HepG2 (cell line): ENCODE data around the gene KBTBD2. TPM values are rescaled to one million over a fixed set of nuclear protein-coding genes. Genes with fewer than 3 reads are reported as not detected.

Experiments
- CTCF ChIP-seq: sonication (generic); formaldehyde crosslinking; IDR thresholded peaks from 2 replicates; pipeline ENCODE4 v1.5.0; 2020; ENCODE audit warnings: mild to moderate bottlenecking, missing genetic modification reagents, moderate library complexity
- ETV5 ChIP-seq: IDR thresholded peaks from 2 replicates; pipeline ENCODE4 v1.6.1; 2018; ENCODE audit warnings: missing biosample characterization, missing genetic modification reagents, inconsistent platforms, borderline replicate concordance
- HNRNPLL ChIP-seq: fragments of 200-400 bp; formaldehyde crosslinking; IDR thresholded peaks from 2 replicates; pipeline ENCODE4 v1.6.1; 2017; ENCODE audit warnings: mild to moderate bottlenecking, low read depth, low read length; ENCODE audit not compliant: poor library complexity, severe bottlenecking
- KLF6 ChIP-seq: IDR thresholded peaks from 2 replicates; pipeline ENCODE4 v1.8.0; 2016; ENCODE audit warnings: missing biosample characterization, missing genetic modification reagents
- KLF9 ChIP-seq: IDR thresholded peaks from 2 replicates; pipeline ENCODE4 v1.6.1; 2016; ENCODE audit warnings: low read depth
- LCORL ChIP-seq, 2 experiments: fragments of 450-650 bp in 1 of 2; sonication (generic) in 1 of 2; formaldehyde crosslinking in 1 of 2; IDR thresholded peaks; 2 replicates each; pipeline versions ENCODE4 v1.5.0 to v1.6.1; 2017 to 2020; ENCODE audit warnings: antibody characterized with exemption in 1 of 2, missing genetic modification reagents in 1 of 2
- MTA3 ChIP-seq: sonication (generic); formaldehyde crosslinking; IDR thresholded peaks from 2 replicates; pipeline ENCODE4 v1.4.0; 2020; ENCODE audit warnings: missing genetic modification reagents
- NFE2L1 ChIP-seq: sonication (generic); formaldehyde crosslinking; IDR thresholded peaks from 2 replicates; pipeline ENCODE4 v1.4.0; 2020; ENCODE audit warnings: missing genetic modification reagents, mild to moderate bottlenecking, borderline replicate concordance
- NFKB2 ChIP-seq: sonication (generic); formaldehyde crosslinking; IDR thresholded peaks from 2 replicates; pipeline ENCODE4 v1.4.0; 2020; ENCODE audit warnings: missing genetic modification reagents, borderline replicate concordance
- NFRKB ChIP-seq: fragments of 450-650 bp; IDR thresholded peaks from 2 replicates; pipeline ENCODE4 v1.6.1; 2017
- SAP130 ChIP-seq: IDR thresholded peaks from 2 replicates; pipeline ENCODE4 v1.6.1; 2016; ENCODE audit warnings: low read depth
- SSRP1 ChIP-seq: IDR thresholded peaks from 2 replicates; pipeline ENCODE4 v1.6.1; 2016; ENCODE audit warnings: control low read depth
- TAF15 ChIP-seq: fragments of 200-400 bp; formaldehyde crosslinking; IDR thresholded peaks from one replicate; pipeline ENCODE4 v1.6.1; 2018; ENCODE audit warnings: mild to moderate bottlenecking, low read depth, low read length; ENCODE audit not compliant: poor library complexity, severe bottlenecking
- TBX3 ChIP-seq: fragments of 450-650 bp; IDR thresholded peaks from 2 replicates; pipeline ENCODE4 v1.6.1; 2017; ENCODE audit warnings: antibody characterized with exemption, mild to moderate bottlenecking, inconsistent platforms, borderline replicate concordance
- TCF7L2 ChIP-seq: IDR thresholded peaks from 2 replicates; pipeline ENCODE4 v1.6.1; 2011; ENCODE audit warnings: mild to moderate bottlenecking, low read depth, low read length, moderate library complexity
- TOPORS ChIP-seq: sonication (generic); formaldehyde crosslinking; IDR thresholded peaks from 2 replicates; pipeline ENCODE4 v1.8.0; 2023; ENCODE audit warnings: mild to moderate bottlenecking, missing genetic modification reagents
- ZFP36L1 ChIP-seq: sonication (generic); formaldehyde crosslinking; IDR thresholded peaks from 2 replicates; pipeline ENCODE4 v1.8.0; 2022; ENCODE audit warnings: mild to moderate bottlenecking, missing genetic modification reagents, moderate library complexity
- ZKSCAN1 ChIP-seq: fragments of 150-350 bp; IDR thresholded peaks from 2 replicates; pipeline ENCODE4 v1.6.1; 2014; ENCODE audit warnings: low read length
- ZNF563 ChIP-seq: sonication (generic); formaldehyde crosslinking; IDR thresholded peaks from 2 replicates; pipeline ENCODE4 v1.8.0; 2022; ENCODE audit warnings: mild to moderate bottlenecking, moderate library complexity, missing genetic modification reagents
- ZNF749 ChIP-seq: sonication (generic); formaldehyde crosslinking; IDR thresholded peaks from 2 replicates; pipeline ENCODE4 v1.8.0; 2022; ENCODE audit warnings: mild to moderate bottlenecking, missing genetic modification reagents, moderate library complexity, borderline replicate concordance
- polyA plus RNA-seq, 8 experiments: library from polyadenylated mRNA; depleted of rRNA in 3 of 8; stranded (reverse) in 7 of 8; unstranded in 1 of 8; fragments of >200 nt; fragmentation: Illumina TruSeq in 4 of 8; extraction: Trizol in 4 of 8; gene quantifications; 2 replicates each; pipeline versions ENCODE4 v1.2.1 to v1.2.3, GENCODE V29; 2011 to 2016; ENCODE audit warnings: low read depth in 4 of 8, missing spikeins in 1 of 8, mixed read lengths in 1 of 8; ENCODE audit not compliant: insufficient read depth in 1 of 8
- total RNA-seq, 5 experiments: library from RNA; depleted of rRNA; stranded (reverse); fragments of >200 nt; fragmentation: Illumina TruSeq; extraction: Trizol; gene quantifications; 2 replicates each; pipeline ENCODE4 v1.2.3, GENCODE V29; 2016; ENCODE audit warnings: low read depth in 1 of 5
- TF ChIP-seq, protein P1 (sequence below): sonication (generic); formaldehyde crosslinking; IDR thresholded peaks from 2 replicates; pipeline ENCODE4 v1.4.0; 2020; ENCODE audit warnings: missing genetic modification reagents, low read depth, mild to moderate bottlenecking, borderline replicate concordance
- TF ChIP-seq, protein P2 (sequence below): sonication (generic); formaldehyde crosslinking; IDR thresholded peaks from 2 replicates; pipeline ENCODE4 v1.9.0; 2021; ENCODE audit warnings: missing genetic modification reagents, mild to moderate bottlenecking, borderline replicate concordance
- TF ChIP-seq, protein P3 (sequence below): IDR thresholded peaks from 2 replicates; pipeline ENCODE4 v1.6.1; 2016; ENCODE audit warnings: missing biosample characterization, missing genetic modification reagents, low read depth

Gene KBTBD2
- total and polyA plus RNA-seq, 2 of the 13 experiments (the other 11 are each of a cell fraction or from before 2014, with no cell fraction given) = 24.0 to 25.2 TPM

DNA sequence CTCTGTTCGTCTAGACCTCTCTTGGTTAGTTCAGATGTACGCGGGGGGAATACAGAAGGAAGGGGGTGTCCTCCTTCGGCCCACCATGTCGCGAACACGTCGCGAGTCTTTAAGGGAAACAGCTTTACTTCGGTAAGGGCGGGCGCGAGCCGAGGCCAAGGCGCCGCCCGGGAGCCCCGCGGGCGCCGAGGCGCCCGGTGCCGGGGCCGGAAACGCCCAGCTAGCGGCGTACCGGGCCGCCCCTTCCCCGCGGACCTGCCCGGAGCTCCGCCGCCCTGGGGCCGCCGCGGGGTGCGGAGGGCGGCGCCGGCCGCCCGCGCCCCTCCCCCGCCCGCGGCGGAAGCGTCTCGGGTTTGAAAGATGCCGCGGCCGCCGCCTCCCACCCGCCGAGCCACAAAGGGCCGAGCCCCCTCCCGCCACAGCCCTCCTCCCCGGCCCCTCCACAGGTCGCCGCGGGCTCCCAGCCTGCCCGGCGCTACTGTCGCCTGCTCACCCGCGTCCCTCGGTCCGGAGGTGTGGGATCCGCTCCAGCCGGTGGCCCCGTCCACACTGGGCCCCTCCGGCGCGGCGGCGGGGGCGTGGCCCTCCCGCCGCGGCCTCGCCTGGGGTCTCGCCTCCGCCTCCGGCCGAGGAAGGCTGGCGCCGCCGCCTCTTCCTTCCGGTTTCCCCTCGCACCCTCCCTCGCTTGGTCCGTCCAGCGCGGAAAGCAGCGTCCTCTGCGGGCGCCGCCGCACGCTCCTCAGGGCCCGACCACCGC is at the start of gene KBTBD2 (continued):
- TF ChIP-seq, protein P1, sequence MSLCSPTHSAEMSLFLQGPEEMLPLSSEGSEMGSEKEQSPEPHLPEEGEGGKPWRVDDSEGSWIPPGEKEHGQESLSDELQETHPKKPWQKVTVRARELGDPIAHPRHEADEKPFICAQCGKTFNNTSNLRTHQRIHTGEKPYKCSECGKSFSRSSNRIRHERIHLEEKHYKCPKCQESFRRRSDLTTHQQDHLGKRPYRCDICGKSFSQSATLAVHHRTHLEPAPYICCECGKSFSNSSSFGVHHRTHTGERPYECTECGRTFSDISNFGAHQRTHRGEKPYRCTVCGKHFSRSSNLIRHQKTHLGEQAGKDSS (CRISPR knock-in tag) = peak; percentile 36; the same call in 1 of the 2 replicates
- TF ChIP-seq SSRP1 (CRISPR knock-in tag) (no peak), HNRNPLL (peak; percentile 53), MTA3 (no peak), KLF6 (no peak), NFE2L1 (CRISPR knock-in tag) (no peak), LCORL (IDR thresholded peaks at IDR 0.05) (no peak), LCORL (CRISPR knock-in tag; IDR thresholded peaks at IDR 0.05) (no peak), ZFP36L1 (CRISPR knock-in tag) (no peak; the same call in 1 of the 2 replicates), TBX3 (no peak), TCF7L2 (no peak), ZNF749 (CRISPR knock-in tag) (peak; percentile 35; the same call in 1 of the 2 replicates), NFRKB (no peak), ETV5 (CRISPR knock-in tag) (peak; percentile 66; the same call in 1 of the 2 replicates), NFKB2 (no peak; the same call in 1 of the 2 replicates), KLF9 (no peak), ZKSCAN1 (no peak), ZNF563 (no peak), TAF15 (peak; percentile 62), SAP130 (CRISPR knock-in tag) (peak; percentile 52), CTCF (peak; percentile 52), TOPORS (no peak)
- TF ChIP-seq, protein P2, sequence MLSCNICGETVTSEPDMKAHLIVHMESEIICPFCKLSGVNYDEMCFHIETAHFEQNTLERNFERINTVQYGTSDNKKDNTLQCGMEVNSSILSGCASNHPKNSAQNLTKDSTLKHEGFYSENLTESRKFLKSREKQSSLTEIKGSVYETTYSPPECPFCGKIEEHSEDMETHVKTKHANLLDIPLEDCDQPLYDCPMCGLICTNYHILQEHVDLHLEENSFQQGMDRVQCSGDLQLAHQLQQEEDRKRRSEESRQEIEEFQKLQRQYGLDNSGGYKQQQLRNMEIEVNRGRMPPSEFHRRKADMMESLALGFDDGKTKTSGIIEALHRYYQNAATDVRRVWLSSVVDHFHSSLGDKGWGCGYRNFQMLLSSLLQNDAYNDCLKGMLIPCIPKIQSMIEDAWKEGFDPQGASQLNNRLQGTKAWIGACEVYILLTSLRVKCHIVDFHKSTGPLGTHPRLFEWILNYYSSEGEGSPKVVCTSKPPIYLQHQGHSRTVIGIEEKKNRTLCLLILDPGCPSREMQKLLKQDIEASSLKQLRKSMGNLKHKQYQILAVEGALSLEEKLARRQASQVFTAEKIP (CRISPR knock-in tag) = no peak
- TF ChIP-seq, protein P3, sequence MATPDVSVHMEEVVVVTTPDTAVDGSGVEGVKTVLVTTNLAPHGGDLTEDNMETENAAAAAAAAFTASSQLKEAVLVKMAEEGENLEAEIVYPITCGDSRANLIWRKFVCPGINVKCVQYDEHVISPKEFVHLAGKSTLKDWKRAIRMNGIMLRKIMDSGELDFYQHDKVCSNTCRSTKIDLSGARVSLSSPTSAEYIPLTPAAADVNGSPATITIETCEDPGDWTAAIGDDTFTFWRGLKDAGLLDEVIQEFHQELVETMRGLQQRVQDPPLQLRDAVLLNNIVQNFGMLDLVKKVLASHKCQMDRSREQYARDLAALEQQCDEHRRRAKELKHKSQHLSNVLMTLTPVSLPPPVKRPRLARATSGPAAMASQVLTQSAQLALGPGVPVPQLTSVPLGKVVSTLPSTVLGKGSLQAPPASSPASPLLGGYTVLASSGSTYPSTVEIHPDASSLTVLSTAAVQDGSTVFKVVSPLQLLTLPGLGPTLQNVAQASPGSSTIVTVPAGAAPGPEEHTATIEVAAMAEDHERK (CRISPR knock-in tag) = no peak
